ENCODE data around the gene RAPGEF5.

Gene RAPGEF5

GRCh38 chr7:22346383-22347107, 10.4 kb downstream of the RAPGEF5 start:
- no peak for DNase-seq (ENCODE audit: low read depth)

GRCh38 chr7:22344655-22345054, 12.3 kb downstream of the RAPGEF5 start:
- no peak for DNase-seq (ENCODE audit: low read depth)

- no peak for DNase-seq (ENCODE audit: low read depth)
Observed at GRCh38 chr7:22343612-22344011, 13.3 kb downstream of the RAPGEF5 start.

GRCh38 chr7:22343071-22343470, 13.9 kb downstream of the RAPGEF5 start:
- DNase-seq (ENCODE audit: low read depth) = no peak

- no peak for DNase-seq (ENCODE audit: low read depth)
Observed at GRCh38 chr7:22339725-22340390, 17.1 kb downstream of the RAPGEF5 start.

- DNase-seq (ENCODE audit: low read depth) = no peak
Observed at GRCh38 chr7:22338877-22339276, 18.1 kb downstream of the RAPGEF5 start.

GRCh38 chr7:22338411-22338810, 18.5 kb downstream of the RAPGEF5 start:
- DNase-seq (ENCODE audit: low read depth) = no peak

GRCh38 chr7:22333680-22334141, 23.2 kb downstream of the RAPGEF5 start:
- no peak for DNase-seq (ENCODE audit: low read depth)

- DNase-seq (ENCODE audit: low read depth) = no peak
Observed at GRCh38 chr7:22332461-22332870, 24.5 kb downstream of the RAPGEF5 start.

GRCh38 chr7:22331704-22332103, 25.2 kb downstream of the RAPGEF5 start:
- no peak for DNase-seq (ENCODE audit: low read depth)

- DNase-seq (ENCODE audit: low read depth) = no peak
Observed at GRCh38 chr7:22330903-22331302, 26.1 kb downstream of the RAPGEF5 start.

GRCh38 chr7:22329816-22330524, 27.0 kb downstream of the RAPGEF5 start:
- DNase-seq (ENCODE audit: low read depth) = no peak

GRCh38 chr7:22326181-22326580, 30.8 kb downstream of the RAPGEF5 start:
- no peak for DNase-seq (ENCODE audit: low read depth)

GRCh38 chr7:22325671-22326070, 31.3 kb downstream of the RAPGEF5 start:
- DNase-seq (ENCODE audit: low read depth) = no peak

- DNase-seq (ENCODE audit: low read depth) = no peak
Observed at GRCh38 chr7:22323714-22324113, 33.2 kb downstream of the RAPGEF5 start.

- DNase-seq (ENCODE audit: low read depth) = no peak
Observed at GRCh38 chr7:22320416-22320815, 36.5 kb downstream of the RAPGEF5 start.

- DNase-seq (ENCODE audit: low read depth) = no peak
Observed at GRCh38 chr7:22319424-22320403, 37.2 kb downstream of the RAPGEF5 start.

GRCh38 chr7:22318376-22318775, 38.6 kb downstream of the RAPGEF5 start:
- DNase-seq (ENCODE audit: low read depth) = no peak

- DNase-seq (ENCODE audit: low read depth) = no peak
Observed at GRCh38 chr7:22317632-22318031, 39.3 kb downstream of the RAPGEF5 start.

- DNase-seq (ENCODE audit: low read depth) = no peak
Observed at GRCh38 chr7:22316914-22317313, 40.0 kb downstream of the RAPGEF5 start.

- DNase-seq (ENCODE audit: low read depth) = no peak
Observed at GRCh38 chr7:22307816-22308215, 49.1 kb downstream of the RAPGEF5 start.

- DNase-seq (ENCODE audit: low read depth) = no peak
Observed at GRCh38 chr7:22305706-22306105, 51.2 kb downstream of the RAPGEF5 start.
